NCI-H748 (cell line): Measurements from ENCODE around the gene GALNT10.
"Not testable (repeated sequence)": the region's sequence is repeated elsewhere in the genome, so short reads cannot be mapped to it uniquely, and the experiment has no call there.

Experiments used
- DNase-seq: peaks from one replicate; lab custom pipeline; 2025; ENCODE audit not compliant: unreplicated experiment; lab: John Stamatoyannopoulos, UW

The GALNT10 gene, protein sequence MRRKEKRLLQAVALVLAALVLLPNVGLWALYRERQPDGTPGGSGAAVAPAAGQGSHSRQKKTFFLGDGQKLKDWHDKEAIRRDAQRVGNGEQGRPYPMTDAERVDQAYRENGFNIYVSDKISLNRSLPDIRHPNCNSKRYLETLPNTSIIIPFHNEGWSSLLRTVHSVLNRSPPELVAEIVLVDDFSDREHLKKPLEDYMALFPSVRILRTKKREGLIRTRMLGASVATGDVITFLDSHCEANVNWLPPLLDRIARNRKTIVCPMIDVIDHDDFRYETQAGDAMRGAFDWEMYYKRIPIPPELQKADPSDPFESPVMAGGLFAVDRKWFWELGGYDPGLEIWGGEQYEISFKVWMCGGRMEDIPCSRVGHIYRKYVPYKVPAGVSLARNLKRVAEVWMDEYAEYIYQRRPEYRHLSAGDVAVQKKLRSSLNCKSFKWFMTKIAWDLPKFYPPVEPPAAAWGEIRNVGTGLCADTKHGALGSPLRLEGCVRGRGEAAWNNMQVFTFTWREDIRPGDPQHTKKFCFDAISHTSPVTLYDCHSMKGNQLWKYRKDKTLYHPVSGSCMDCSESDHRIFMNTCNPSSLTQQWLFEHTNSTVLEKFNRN

DNA sequence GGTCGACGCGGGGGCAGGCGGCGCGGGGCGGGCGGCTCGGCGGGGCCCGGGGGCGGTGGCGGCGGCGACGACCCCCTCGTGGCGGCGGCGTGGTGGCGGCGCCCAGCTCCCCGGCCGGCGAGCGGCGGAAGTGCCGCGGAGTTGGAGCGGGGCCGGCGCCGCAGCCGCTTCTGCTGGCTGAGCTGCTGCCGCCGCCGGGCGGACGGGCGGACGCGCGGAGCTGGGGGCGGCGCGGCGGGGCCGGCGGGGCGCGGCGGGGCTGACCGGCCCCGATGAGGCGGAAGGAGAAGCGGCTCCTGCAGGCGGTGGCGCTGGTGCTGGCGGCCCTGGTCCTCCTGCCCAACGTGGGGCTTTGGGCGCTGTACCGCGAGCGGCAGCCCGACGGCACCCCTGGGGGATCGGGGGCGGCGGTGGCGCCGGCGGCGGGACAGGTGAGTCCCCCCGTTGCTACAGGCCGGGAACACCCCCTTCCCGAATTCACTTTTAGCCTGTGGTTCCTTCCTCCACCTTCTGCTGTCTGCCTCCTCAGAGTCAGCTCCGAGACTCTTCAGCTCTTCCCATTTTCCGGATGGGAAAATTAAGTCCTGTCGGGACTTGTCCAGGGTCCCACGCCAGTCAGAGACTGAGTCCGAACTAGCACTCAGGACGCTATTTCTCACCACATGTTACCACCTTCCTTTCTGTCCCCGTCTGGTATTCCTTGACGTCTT, at the start of gene GALNT10:
Gene GALNT10, plus strand, starts transcription at position 139 of the 710 bp plus-strand sequence. Its CDS starts 134 bp downstream, at position 273.
- DNase-seq: peak; percentile 80

DNA sequence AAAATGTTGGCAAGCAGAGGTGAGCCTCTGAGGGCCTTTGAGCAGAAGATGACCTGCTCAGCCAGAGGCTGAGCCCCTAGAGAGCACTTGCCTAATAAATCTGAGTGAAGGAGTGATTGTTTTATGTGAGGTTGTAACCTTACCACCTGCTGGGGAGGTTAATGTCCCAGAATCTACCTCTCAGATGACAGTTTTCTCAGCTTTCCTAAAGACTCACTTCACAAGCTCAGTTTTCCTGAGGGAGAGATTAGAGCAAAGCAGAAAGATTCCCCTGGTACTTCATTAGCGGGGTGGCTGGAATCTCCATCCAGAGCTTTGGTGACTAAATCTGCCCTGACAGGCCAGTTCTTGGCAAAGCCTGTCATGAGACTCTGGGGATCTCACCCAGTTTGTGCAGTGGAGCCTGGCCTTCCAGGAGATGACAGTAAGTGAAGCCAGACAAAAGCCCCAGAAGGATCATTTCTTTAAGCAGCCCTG, 48.8 kb upstream of the GALNT10 start:
- no peak for DNase-seq

DNA sequence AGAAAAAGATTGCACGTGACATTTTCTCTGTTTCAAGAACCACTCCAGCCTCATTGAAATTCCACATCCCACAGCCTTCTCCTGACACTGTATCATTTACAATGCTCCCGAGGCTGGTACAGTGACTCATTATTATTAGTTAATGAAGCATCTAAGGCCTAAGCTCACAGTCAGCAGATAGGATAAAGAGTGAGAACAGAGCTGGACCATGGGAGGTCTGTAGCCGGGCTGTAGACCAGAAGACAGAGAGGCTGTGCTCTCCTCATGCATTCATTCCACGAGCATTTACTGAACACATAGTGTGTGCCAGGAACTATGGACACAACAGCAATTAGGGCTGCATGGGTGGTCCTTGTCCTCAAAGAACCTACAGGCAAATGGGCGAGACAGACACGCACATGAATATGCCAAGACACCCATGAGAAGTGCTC, 47.3 kb upstream of the GALNT10 start:
- DNase-seq: no peak

DNA sequence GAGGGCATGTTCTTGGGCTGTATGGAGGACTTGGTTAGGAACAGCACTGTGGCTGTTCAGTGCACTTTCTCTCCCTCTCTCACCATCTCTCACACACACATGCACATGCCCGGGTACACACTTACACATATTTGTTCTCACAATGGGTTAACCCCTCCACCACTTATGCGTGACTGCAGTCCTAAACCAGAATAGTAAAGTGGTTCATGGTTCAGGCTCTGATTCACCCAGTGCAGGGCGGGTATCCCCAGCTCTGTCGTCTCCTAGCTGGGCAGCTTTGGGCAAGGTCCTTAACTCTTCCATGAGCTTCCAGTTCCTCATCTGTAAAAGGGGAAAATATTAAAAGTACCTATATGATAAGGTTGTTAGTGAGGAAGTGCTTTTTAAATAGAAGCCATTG, 45.3 kb upstream of the GALNT10 start:
- no peak for DNase-seq

DNA sequence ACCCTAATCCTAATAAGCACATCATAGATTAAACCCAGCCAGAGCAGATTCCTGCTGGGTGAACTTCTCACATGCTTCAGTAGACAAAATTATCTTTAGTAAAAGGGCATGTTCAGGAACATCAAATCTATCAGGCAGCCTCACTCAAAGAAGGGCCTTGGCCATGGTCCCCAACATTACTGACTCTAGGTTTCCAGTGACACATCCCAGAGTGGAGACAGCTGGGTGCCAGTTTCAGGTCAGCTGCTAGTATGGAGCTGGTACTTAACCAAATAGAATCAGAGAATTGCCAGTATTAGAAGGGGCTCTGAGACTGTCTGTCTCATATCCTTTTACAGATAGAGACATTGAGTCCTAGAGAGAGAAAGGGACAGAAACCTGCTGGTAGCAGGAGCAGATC, 44.1 kb upstream of the GALNT10 start:
- no peak for DNase-seq

DNA sequence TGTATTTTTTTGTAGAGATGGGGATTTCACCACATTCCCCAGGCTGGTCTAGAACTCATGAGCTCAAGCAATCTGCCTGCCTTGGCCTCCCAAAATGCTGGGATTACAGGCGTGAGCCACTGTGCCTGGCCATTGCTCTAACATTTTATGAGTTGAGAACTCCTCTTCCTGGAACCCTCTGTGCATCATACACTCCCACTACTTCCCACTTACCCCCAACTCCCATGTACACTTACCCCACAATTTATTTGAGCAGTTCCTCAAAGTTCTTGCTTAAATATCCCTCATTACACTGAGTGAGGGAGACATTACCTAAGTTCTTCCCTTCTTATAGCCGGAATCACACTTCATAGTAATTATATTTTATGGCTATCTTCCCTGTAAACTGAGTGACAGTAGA, 42.9 kb upstream of the GALNT10 start:
- no peak for DNase-seq

DNA sequence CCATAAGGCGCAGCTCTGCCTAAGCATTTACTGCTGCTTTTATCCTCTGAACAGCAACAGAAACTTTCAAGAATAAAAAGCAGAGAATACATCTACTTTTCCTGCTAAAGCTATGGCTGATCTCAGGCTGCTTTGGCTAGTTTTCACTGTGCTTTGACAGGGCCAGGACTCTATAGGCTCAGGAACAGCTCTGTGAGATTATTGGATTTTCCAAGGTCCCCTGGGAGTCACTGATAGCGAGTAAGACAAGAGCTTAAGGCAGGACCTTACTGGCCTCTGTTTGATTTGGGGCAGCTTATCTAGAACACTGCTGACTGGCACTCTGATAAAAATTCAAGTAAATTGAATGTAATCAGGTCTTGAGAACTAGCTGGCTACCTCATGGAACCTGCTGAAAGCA, 40.1 kb upstream of the GALNT10 start:
- not testable (repeated sequence) for DNase-seq

DNA sequence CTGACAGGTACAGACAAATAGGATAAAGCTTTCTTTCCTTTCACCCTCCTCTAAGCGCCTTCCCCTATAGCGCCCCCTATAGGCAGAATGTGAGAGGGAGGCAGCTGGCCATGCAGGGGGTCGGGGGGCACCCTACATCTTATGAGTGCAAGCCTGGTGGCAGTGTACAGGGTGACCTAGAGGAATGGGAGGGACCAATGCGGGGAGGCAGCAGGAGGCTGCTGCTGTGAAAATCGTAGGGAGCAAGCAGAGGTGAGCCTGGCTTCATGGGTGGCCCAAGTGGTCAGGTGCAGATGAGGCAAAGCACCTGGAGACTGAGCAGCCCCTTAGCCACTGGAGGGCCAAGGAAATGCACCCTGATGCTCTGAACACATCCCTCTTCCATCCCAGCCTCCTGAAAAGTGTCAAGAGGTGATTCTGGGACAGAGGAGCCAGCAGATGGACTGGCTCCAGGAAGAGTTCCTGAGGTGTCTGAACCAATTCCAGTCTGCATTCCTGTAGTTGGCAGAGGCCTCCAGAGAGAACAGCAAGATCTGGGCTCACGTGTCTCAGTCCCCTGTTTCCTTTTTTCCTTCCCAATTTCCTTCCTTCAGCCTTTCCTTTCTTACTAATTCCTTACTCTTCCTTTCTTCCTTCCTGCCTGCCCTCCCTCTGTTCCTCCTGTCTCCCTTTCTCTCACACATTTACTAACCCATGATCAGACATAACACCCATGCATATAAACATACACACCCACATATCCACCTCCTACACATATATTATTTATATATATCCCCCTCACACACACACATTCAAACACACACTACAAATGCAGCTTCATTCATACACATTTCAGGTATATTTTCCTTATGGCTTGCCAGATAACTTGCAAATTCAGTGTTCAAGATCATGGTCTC, 32.8 kb upstream of the GALNT10 start:
- no peak for DNase-seq

DNA sequence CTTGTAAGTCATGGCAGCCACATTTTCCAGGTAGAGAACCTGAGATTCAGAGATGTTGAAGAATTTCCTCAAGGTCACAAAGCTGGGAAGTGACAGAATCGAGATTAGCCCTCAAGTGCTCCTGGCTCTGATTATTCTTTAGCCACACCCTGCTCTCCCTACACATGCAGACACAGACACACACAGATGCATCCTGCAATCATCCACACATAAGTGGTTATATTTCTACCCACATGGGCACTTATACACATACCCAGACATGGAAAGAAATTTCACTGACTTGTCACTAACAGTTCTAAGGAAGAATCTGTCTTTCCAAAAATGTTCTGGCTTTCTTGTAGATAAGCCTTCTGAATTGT, 32.2 kb upstream of the GALNT10 start:
- no peak for DNase-seq

DNA sequence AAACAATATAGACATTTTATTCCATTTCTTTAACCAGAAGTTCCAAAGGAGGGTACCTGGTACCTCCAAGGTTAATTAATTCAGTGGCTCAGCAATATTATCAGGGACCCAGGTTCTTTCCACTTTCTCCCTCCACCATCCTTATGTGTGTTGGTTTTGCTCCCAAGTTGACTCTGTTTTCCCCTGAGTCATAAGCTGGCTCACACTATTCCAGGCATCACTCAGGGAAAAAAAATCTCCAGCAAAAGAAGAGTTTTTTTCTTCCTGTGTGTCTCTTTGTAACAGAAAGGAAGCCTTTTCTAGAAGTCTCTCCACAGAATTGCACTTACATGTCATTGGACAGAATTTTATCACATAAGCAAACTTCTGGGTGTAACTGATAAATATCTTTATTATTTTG, 31.2 kb upstream of the GALNT10 start:
- no peak for DNase-seq

DNA sequence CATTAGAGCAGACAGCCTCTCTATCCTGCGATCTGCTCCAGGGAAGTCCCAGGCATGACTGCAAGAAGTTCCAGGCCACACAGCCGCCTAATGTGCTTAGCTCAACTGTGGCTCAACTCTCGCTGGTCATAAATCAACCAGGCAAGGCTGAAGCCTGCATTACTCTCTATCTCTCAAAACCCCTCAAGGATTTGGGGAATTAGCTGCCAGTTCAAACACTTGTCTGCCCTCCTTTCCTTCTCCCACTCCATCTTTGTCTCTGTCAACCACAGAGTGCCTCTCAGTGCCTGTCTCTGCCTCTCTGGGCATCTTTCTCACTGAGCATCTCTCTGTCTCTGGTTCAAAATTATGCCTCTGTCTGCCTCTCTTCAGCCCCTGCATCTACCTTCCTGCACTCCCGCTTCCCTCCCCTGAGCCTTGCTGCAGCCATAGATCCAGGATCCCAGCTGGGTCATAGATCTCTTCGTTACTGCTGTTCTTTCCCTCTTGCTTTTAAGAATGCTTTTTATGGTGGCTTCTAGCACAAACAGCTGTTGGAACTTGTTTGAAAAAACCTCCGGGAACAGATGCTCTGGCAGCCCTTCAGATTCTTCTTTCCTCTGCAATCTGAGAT, 27.9 kb upstream of the GALNT10 start:
- DNase-seq: peak; percentile 21

DNA sequence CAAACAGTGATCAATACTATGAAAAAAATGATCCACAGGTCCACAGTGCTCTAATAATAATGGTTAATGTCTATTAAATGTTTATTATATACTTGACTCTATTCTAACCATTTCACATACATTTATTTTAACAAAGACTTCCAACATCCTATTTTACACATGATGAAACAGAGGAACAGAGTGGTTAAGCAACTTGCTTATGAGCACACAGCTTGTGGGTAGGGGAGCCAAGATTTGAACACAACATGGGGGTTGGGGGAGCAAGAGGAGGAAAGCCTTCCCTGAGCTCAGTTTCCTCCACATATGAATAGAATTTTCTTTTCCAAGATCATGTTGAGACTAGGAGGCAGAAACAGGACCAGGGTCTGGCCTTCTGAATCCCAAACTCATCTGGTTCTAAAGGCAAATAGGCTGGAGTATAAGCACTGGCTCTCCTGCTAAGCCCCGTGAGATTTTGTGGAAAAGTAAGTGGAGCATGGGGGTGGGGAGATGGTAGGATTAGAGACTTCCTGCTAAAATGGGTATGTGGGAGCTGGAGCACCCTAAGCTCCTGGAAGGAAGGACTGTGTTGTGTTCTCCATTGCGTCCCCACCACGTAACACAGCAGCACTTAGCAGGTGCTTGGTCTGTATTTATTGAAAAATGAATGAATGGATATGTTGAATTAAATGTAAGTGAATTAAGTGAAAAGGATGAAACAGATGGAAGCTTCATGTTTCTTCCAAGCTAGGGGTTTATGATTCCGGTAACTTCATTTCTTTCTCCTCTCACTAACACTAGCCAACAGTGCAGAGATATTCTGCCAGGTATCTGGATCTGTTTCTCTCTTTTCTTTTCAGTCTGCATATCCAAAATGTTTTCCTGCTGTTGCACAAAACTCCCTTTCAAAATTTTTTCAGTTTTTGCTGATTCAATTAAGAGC, 26.9 kb upstream of the GALNT10 start:
- no peak for DNase-seq

DNA sequence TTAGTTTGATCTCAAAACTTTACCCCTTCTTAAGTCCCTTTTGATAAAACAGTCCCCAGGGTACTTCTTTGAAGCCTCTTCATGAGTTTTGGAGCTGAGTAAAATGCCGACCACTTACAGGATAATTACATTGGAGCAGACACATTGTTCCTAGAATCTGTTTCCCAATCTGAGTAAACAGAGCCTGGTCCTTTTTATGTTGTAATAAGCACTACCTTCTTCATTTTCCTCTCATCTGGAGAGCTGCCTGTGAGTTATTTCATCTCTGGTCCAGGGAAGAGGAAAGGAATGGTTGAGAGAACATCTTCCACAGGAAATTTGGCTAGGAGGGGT, 26.3 kb upstream of the GALNT10 start:
- peak; percentile 83 for DNase-seq

DNA sequence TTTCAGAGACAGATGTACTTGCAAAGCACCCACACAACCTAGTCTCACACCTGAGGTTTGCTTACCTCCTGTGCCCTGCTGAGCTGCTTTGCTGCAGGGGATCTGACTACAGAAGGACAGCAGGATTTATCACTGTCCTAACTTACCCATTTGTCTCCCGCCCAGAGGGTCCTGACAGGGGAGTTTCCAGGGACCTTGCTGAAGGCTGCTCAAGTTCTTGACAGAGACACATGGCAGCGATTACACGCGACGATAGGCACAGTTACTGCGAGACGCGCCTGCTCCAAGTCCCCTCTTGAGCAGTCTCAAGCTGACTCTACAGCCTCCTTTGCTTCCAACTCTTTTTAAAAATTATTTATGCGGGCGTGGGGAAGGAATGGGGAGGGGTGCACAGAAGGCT, 24.6 kb upstream of the GALNT10 start:
- no peak for DNase-seq

DNA sequence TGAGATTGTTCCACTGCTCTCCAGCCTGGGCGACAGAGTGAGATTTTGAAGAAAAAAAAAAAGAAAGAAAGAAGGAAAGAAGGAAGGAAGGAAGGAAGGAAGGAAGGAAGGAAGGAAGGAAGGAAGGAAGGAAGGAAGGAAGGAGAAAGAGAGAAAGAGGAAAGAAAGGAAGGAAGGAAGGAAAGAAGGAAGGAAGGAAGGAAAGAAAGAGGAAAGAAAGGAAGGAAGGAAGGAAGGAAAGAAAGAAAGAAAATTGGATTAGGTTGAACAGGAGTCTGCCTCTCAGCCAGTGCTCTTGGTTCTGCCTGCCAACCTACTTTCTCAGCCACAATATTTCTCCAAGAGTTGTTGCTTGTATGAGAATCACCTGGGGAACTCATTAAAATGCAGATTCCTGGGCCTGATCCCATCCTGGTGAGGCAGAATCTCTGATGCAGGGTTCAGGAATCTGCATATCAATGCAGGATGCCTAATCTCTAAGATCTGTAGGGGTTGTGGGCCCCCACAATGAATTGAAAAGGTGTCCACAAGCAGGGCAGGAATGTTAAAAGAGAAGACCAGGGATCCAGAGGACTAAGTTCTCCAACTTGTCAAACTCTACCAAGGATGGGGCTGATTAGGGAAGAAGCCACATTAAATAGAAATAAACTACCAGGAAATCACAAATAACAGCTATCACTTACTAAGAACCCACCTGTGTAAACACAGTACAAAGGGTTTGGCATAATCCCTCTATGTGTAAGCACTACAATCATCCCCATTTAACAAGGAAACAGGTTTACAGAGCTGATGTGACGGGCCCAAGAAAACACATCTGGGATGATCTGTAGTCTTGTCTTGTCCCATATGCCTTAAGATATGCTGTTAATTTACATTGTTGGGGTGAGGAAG, 23.4 kb upstream of the GALNT10 start:
- DNase-seq: peak; percentile 89

DNA sequence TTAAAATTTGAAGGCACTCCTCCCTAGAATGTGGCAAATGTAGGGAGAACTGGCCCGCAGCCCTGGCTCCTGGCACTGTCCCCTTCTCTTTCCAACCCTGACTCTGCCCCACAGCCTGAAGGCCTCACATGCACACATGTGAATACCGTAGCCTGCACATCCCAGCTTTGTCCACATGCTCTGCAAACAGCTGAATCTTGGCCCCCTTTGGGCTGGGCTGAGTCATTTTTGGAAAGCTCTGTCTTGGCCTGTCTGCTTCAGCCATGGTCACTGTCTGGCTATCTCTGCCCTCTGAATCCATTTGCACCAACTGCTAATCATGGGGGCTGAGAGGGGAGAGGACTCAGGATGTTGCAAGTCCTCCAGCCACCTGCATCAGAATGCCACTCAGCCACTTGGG, 22.1 kb upstream of the GALNT10 start:
- no peak for DNase-seq

DNA sequence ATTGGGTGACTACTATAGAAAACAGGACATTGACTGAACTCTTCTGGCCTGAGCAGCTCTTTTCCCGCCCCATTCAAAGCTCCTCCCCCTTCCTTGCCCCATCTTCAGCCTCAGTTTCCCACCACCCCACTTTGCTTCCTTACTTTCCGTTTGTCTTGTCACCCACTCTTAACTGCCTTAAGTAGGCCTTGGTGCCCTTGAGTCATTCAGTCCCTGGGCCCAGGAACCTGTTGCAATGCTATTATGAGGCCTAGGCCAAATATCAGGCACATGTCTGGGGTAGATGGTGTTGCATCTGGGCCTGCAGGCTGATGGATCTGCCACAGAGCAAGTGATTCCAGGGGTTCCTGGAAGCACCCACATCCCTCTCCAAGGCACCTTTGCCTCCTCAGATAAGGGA, 17.7 kb upstream of the GALNT10 start:
- DNase-seq: no peak

DNA sequence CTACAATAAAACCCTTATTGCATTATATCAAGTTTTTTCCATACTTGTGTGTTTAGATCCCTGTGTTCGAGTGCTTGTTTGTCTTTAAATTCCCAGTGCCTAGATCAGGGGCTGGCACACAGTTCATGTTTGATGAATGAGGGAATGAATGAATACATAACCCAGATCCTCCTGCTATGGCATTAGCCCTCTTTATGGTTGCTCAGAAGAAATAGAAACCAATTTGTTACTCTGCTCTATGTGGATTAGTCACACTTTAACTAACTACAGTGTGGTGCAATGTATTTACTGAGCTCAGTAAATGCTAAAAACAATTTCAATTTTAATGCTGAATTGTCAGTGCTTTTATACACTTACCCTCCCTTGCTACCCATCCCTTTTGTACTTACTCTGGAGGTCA, 16.4 kb upstream of the GALNT10 start:
- DNase-seq: no peak

DNA sequence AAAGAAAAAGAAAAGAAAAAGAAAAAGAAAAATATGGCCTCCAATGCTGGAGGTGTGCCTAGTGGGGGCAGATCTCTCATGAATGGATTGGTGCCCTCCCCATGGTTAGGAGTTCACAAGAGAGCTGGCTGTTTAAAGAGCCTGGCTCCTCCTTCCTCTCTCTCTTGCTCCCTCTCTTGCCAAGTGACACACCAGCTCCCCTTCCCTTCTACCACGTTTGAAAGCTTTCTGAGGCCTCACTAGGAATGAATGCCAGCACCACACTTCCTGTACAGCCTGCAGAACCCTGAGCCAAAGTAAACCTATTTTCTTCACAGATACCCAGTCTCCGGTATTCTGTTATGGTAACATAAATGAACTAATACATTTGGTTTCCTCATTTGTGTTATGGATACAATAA, 14.4 kb upstream of the GALNT10 start:
- DNase-seq: no peak
